Activated naive CD4-positive, alpha-beta T cell treated with anti-CD3 and anti-CD28 coated beads, Interleukin-2, amount 10 ng/mL, durations not matched to agents 7 days and 5 days (primary cell): ENCODE measurements around the gene APOA5.
"Not testable (repeated sequence)": the region's sequence is repeated elsewhere in the genome, so short reads cannot be mapped to it uniquely, and the experiment has no call there.

Experiments
- CTCF ChIA-PET: fragments of 350-600 bp; sonication (Branson Sonifier 250); formaldehyde crosslinking; loops from one replicate; lab custom pipeline; 2021; ENCODE audit warnings: antibody characterized with exemption; lab: Charles Lee
- DNase-seq: peaks from one replicate; pipeline ENCODE4 v3.0.0-alpha.2; 2020
- H3K27ac Mint-ChIP-seq: one replicate; pipeline ENCODE4 v1.8.0; 2021; ENCODE audit warnings: mild to moderate bottlenecking, moderate library complexity, mixed read lengths
- H3K27me3 Mint-ChIP-seq: one replicate; pipeline ENCODE4 v1.8.0; 2021; ENCODE audit warnings: mild to moderate bottlenecking, mixed read lengths
- H3K36me3 Mint-ChIP-seq: one replicate; pipeline ENCODE4 v1.8.0; 2021; ENCODE audit warnings: mixed read lengths
- H3K4me1 Mint-ChIP-seq: one replicate; pipeline ENCODE4 v1.8.0; 2021; ENCODE audit warnings: mixed read lengths
- H3K4me3 Mint-ChIP-seq: one replicate; pipeline ENCODE4 v1.8.0; 2021; ENCODE audit warnings: mild to moderate bottlenecking, moderate library complexity, mixed read lengths
- H3K9me3 Mint-ChIP-seq: one replicate; pipeline ENCODE4 v1.8.0; 2021; ENCODE audit warnings: mixed read lengths

APOA5 gene, protein sequence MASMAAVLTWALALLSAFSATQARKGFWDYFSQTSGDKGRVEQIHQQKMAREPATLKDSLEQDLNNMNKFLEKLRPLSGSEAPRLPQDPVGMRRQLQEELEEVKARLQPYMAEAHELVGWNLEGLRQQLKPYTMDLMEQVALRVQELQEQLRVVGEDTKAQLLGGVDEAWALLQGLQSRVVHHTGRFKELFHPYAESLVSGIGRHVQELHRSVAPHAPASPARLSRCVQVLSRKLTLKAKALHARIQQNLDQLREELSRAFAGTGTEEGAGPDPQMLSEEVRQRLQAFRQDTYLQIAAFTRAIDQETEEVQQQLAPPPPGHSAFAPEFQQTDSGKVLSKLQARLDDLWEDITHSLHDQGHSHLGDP

DNA sequence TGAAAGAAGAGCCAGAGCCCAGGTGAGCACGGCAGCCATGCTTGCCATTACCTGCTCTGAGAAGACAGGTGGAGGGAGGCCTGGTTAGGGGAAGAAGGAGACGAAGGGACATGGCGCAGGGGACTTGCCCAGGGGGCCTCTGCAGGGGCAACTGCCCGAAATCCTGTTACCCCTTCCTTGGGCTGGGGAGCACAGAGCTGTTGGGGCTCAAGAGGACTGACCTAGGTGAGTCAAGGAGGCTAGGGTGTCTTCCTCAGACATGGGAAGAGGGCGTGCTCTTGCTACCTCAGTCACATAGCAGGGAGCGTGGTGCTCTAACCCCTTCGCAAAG, at the start of gene APOA5:
Gene APOA5, minus strand, starts transcription at position 67 of the 331 bp plus-strand sequence. Its CDS starts 19 bp downstream, at position 48.
- CTCF ChIA-PET: interaction anchor here (0.5 to 6.3 kb wide), 27 partner anchors 9 to 483 kb away, joined by 3 to 139 read pairs (median 5); partner anchors contain the start of genes APOA1, BUD13 and PAFAH1B2
- Mint-ChIP-seq H3K27me3 (peaks cover 48% of the 10 kb centered on the region), H3K4me3 (no peak within 1 kb of the TSS), H3K27ac (no peak within 1 kb of the TSS), H3K4me1 (peaks cover 21% of the 10 kb centered on the region), H3K9me3 (no peaks in the 10 kb centered on the region), H3K36me3 (peaks cover 4% of the 10 kb centered on the region)
- DNase-seq: no peak

DNA sequence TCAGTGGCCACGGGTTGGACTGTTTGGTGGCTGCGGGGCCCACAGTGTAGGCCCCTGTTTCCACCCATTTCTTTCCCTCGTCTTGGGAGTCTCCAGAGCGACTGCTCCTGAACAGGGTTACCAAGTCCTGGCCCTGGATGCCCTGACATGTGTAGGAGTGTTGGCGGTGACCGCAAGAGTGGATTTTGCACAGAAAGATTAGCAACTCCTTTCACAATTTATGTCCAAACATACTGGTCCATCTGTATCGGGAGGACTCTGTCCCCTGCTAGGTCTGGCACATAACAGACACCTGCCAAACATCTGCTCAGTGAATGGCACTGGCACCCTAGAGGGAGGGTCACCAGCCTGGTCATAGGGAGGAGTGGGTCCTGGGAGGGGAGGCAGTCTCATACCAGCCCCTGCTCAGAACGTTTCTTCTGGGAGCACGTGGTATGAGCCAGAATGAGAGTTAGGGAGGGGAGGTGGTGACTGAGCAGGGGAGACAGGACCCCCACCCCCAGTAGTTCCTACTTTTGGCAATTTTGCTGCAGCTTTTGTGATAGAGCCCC, 49.1 kb upstream of the APOA5 start:
- Mint-ChIP-seq H3K27me3 (peaks cover 4% of the 10 kb centered on the region), H3K27ac (no peak overlapping the region)
- CTCF ChIA-PET: interaction anchor here (1.5 to 8.5 kb wide), 3 partner anchors 13 to 52 kb away, joined by 6 to 139 read pairs (median 11); partner anchors contain the start of genes APOA5 and ZPR1

DNA sequence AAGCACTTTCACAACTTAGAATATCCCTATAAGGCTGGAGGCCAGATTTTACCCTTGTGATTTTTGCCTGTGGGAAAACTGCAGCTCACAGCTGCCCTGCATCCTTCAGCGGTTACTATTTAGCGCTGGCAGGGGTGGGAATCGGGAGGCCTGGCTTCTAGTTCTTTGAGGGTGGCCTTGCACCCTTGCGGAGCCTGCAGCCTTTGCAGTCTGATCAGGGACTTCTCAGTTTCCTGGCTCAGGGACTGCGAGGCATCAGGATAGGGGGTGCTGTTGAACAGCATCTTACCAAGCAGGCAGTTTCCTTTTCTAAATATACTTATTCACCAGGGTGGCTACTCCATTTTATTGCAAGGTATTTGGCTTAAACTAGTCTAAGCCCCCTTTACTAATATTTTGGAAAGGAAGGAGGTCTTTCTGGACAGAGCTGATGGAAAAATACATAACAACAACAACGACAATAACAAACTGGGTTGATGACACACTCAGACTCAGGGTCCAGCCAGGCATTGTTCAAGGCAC, 48.6 kb upstream of the APOA5 start:
- H3K27ac Mint-ChIP-seq: no peak overlapping the region
- DNase-seq: peak; percentile 40
- H3K9me3 Mint-ChIP-seq: no peaks in the 10 kb centered on the region
- H3K36me3 Mint-ChIP-seq: peaks cover 17% of the 10 kb centered on the region
- CTCF ChIA-PET: interaction anchor here (1.0 to 8.5 kb wide), 6 partner anchors 11 to 266 kb away, joined by 3 to 139 read pairs (median 6); partner anchors contain the start of genes APOA5 and ZPR1
- H3K27me3 Mint-ChIP-seq: peaks cover 9% of the 10 kb centered on the region
- H3K4me1 Mint-ChIP-seq: peaks cover 14% of the 10 kb centered on the region
- no peak overlapping the region for H3K4me3 Mint-ChIP-seq

More for the DNA sequence above, 49.1 kb upstream of the APOA5 start:
- Mint-ChIP-seq H3K36me3 (peaks cover 21% of the 10 kb centered on the region), H3K4me1 (peaks cover 9% of the 10 kb centered on the region), H3K9me3 (no peaks in the 10 kb centered on the region), H3K4me3 (no peak overlapping the region)
- DNase-seq: no peak

DNA sequence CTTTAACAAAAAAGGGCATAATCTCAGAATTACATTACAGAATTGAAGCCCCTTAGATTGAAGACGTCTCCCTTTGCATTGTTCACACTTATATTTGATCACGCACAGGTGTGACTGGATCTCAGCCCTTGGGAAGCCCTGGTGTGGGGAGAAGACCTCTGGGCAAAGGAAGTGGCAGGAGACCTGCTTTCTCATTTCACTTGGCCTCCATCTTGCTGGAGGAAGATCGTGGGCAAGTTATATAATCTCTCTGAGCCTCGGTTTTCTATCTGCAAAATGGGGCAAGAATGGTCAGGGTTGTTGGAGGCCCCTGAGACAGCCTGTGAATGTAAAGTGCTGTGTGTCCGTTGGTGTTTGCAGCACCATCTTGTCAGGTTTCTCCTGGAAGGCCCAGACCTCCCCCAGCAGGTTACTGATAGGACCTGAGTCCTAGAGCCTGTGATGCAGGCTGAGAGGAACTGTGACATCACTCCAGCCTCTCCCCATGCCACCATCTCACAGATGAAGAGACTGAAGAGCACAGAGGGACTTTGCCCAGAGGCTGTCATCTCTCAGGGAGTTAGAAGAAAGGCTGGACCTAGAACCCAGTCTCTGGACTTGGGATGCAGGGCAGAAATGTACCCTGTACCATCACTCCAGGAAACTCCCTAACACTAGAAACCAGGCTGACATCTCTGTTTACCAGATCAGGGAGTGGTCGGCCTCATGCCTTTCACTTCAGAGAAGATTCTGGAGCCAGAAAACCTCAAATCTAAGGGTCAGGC, 46.8 kb upstream of the APOA5 start:
- CTCF ChIA-PET: interaction anchor here (1.7 to 8.5 kb wide), 4 partner anchors 14 to 268 kb away, joined by 5 to 139 read pairs (median 39); partner anchors contain the start of genes APOA5 and ZPR1
- peaks cover 21% of the 10 kb centered on the region for H3K4me1 Mint-ChIP-seq
- DNase-seq: no peak
- H3K27ac Mint-ChIP-seq: no peak overlapping the region
- H3K36me3 Mint-ChIP-seq: peaks cover 5% of the 10 kb centered on the region
- H3K9me3 Mint-ChIP-seq: no peaks in the 10 kb centered on the region
- no peak overlapping the region for H3K4me3 Mint-ChIP-seq
- peaks cover 22% of the 10 kb centered on the region for H3K27me3 Mint-ChIP-seq

DNA sequence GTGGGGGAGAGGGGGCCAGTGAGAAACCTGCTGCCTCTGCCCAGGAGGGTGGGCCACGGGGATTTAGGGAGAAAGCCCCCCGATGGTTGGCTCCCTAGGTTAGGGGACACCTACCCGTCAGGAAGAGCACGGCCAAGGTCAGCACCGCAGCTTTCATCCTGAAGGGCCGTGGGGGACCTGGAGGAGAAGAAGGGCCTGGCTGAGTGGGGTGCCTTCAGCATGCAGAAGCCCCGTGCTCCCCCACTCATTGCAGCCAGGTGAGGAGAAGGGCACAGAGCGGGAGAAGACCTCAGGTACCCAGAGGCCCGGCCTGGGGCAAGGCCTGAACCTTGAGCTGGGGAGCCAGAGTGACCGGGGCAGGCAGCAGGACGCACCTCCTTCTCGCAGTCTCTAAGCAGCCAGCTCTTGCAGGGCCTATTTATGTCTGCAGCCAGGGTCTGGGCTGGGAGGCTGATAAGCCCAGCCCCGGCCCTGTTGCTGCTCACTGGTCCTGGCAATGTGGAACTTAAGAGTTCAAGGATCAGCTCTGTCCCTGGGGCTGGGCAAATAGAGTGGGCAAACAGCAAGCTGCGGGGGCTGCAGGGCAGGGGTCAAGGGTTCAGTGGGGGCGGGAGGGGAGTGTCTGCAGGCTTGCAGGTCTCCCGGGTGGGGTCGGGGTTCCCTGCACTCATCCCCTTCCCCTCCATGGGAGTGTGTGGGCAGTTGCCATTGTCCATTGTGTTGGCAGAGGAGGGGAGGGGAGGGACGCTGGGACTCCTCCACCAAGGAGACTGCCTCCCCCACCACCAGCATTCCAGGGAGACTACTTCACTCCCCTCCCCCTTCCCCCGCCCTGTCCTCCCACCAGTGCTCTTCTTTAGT, 45.8 kb upstream of the APOA5 start, which contains the start of gene APOA1:
Gene APOA1, minus strand, starts transcription at position 392 of the 861 bp plus-strand sequence. Its CDS starts 235 bp downstream, at position 157.
- H3K36me3 Mint-ChIP-seq: no peaks in the 10 kb centered on the region
- DNase-seq: no peak
- H3K4me1 Mint-ChIP-seq: peaks cover 21% of the 10 kb centered on the region
- CTCF ChIA-PET: interaction anchor here (1.1 to 8.5 kb wide), 10 partner anchors 11 to 390 kb away, joined by 3 to 139 read pairs (median 18); partner anchors contain the start of genes APOA5 and ZPR1
- H3K4me3 Mint-ChIP-seq: no peak within 1 kb of the TSS
- H3K9me3 Mint-ChIP-seq: no peaks in the 10 kb centered on the region
- peaks cover 30% of the 10 kb centered on the region for H3K27me3 Mint-ChIP-seq
- H3K27ac Mint-ChIP-seq: no peak within 1 kb of the TSS

DNA sequence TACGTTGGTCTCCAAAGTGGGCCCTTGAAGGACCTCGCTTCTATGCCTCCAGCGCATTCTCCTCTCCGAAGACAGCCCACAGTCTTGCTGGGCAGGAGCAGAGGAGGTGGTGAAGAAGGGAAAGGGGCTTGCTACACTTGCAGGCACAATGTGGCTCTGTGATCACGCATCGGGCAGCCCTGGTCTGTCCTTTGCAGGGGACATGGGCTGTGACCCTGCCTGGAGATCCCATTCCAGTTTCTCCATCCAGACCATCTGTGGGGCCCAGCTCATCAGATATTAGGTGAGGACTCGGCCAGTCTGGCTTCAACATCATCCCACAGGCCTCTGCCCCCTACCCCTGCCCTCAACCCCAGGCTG, 44.9 kb upstream of the APOA5 start:
- no peak overlapping the region for H3K4me3 Mint-ChIP-seq
- no peak for DNase-seq
- H3K9me3 Mint-ChIP-seq: no peaks in the 10 kb centered on the region
- CTCF ChIA-PET: interaction anchor here (0.7 to 8.5 kb wide), 35 partner anchors 10 to 390 kb away, joined by 3 to 139 read pairs (median 5); partner anchors contain the start of genes APOA4, APOA5, BUD13 and PAFAH1B2
- peaks cover 30% of the 10 kb centered on the region for H3K27me3 Mint-ChIP-seq
- no peak overlapping the region for H3K27ac Mint-ChIP-seq
- peaks cover 20% of the 10 kb centered on the region for H3K4me1 Mint-ChIP-seq
- no peaks in the 10 kb centered on the region for H3K36me3 Mint-ChIP-seq

DNA sequence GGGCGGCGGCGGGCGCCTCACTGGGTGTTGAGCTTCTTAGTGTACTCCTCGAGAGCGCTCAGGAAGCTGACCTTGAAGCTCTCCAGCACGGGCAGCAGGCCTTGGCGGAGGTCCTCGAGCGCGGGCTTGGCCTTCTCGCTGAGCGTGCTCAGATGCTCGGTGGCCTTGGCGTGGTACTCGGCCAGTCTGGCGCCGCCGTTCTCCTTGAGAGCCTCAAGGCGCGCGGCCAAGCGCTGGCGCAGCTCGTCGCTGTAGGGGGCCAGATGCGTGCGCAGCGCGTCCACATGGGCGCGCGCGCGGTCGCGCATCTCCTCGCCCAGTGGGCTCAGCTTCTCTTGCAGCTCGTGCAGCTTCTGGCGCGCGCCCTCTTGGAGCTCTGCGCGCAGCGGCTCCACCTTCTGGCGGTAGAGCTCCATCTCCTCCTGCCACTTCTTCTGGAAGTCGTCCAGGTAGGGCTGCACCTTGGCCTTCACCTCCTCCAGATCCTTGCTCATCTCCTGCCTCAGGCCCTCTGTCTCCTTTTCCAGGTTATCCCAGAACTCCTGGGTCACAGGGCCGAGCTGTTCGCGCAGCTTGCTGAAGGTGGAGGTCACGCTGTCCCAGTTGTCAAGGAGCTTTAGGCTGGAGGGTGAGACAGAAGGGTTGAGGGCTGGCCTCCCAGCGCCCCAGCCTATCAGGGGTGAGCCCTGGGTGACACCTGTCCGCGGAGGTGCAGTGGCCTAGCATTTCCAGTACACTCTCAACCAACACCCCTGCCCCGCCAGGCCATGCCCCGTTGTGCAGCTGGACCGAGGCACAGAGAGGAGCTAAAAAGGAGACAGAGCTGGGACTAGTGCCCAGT, 44.3 kb upstream of the APOA5 start:
- H3K27me3 Mint-ChIP-seq: peaks cover 34% of the 10 kb centered on the region
- DNase-seq: peak; percentile 89

DNA sequence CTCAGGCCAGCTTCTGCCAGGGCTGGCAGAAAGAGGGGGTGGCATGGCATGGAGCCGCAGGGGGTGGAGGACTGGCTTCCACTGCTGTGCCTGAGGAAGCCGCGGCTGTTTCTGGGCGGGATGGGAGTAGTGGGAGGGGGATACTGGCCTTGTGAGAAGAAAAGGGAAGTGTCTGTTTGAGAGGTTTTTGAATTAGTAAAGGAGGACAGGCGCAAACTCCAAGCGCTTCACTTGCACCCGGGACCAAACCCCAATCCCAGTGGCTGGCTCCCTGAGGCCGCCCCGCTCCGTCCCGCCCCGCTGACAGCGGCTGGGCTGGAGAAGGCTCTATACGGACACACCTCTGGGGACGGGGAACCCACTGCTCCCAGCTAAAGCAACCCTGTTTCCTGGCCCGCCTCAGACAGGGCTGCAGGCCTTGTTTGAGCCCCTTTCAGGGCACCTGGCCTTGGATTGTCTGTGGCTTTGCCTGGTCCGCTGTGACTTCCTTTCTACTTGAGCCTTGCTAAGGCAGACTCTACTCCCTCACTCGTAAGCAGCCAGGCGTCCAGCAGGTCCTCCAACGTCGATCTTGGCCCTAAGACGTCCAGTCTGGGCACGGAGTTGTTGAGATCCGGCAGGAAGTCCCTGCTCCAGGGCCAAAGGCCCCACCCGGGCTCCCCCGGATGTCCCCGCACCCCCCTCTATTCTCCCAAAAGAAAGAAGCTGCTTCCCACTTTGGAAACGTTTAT, 43.5 kb upstream of the APOA5 start:
- peak; percentile 19 for DNase-seq
- Mint-ChIP-seq H3K4me1 (peaks cover 16% of the 10 kb centered on the region), H3K27ac (peak overlapping the region; percentile 74)

More for the DNA sequence above, 44.3 kb upstream of the APOA5 start:
- Mint-ChIP-seq H3K4me3 (peak overlapping the region; percentile 67), H3K27ac (peak overlapping the region; percentile 74), H3K36me3 (no peaks in the 10 kb centered on the region), H3K9me3 (no peaks in the 10 kb centered on the region), H3K4me1 (peaks cover 20% of the 10 kb centered on the region)
- CTCF ChIA-PET: interaction anchor here (0.7 to 8.5 kb wide), 43 partner anchors 9 to 391 kb away, joined by 3 to 139 read pairs (median 4); partner anchors contain the start of genes APOA4, APOA5, BUD13 and PAFAH1B2

DNA sequence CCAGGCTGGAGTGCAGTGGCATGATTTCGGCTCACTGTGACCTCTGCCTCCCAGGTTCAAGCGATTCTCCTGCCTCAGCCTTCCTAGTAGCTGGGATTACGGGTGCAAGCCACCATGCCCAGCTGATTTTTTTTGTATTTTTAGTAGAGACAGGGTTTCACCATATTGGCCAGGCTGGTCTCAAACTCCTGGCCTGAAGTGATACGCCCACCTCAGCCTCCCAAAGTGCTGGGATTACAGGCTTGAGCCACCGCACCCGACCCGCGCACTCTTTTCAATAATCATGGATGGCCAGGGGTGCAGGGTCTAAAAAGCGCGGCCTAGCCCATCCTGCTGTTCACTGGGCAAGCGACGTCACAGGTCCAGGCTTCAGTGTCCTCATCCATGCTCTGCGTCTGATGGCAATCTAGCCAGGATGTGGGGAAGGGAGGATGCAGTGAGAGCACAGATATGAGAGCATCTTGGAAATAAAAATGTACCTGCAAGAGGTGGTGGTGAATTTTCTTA, 42.9 kb upstream of the APOA5 start:
- H3K4me1 Mint-ChIP-seq: peaks cover 16% of the 10 kb centered on the region
- not testable (repeated sequence) for H3K9me3 Mint-ChIP-seq, H3K36me3 Mint-ChIP-seq, H3K27ac Mint-ChIP-seq
- H3K27me3 Mint-ChIP-seq: peaks cover 36% of the 10 kb centered on the region
- peak overlapping the region; percentile 31 for H3K4me3 Mint-ChIP-seq
- peak; percentile 17 for DNase-seq
- CTCF ChIA-PET: interaction anchor here (0.9 to 8.5 kb wide), 7 partner anchors 11 to 271 kb away, joined by 3 to 139 read pairs (median 21); partner anchors contain the start of genes APOA4, APOA5 and ZPR1

More for the DNA sequence above, 43.5 kb upstream of the APOA5 start:
- H3K27me3 Mint-ChIP-seq: peaks cover 36% of the 10 kb centered on the region
- CTCF ChIA-PET: interaction anchor here (0.8 to 8.5 kb wide), 37 partner anchors 9 to 392 kb away, joined by 3 to 139 read pairs (median 5); partner anchors contain the start of genes APOA4, APOA5, BUD13 and PAFAH1B2
- no peaks in the 10 kb centered on the region for H3K9me3 Mint-ChIP-seq
- no peaks in the 10 kb centered on the region for H3K36me3 Mint-ChIP-seq
- peak overlapping the region; percentile 67 for H3K4me3 Mint-ChIP-seq

DNA sequence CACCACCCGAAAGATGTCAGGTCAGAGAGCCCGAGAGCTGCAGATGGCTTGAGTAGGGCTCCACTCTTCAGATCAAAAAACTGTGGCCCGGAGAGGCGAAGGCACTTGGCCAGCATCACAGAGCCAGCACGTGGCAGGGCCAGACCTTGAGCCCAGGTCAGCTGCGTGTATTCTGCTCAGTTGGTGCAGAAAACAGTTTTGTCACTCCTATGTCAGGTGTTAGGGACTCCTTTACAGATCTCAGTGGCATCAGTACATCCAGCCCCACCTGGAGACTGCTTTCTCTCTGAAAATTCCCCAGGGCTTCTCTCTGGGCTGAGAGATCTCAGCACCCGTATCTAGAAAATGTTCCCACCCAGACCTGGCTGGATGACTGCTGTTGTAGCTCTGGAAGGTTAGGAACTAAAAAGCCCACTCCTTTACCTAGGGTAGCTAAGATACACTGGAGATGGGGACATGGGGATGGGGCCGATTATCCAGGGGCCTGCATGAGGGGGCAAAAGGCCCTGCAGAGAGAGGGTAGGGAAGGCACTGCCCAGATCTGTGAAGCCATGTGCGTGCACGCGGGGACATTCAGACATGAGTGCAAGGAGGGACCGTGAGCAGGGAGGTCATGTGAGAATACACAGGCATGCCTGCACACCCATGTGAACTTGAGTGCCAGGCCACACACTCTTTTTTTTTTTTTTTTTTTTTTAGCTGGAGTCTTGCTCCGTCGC, 42.3 kb upstream of the APOA5 start:
- Mint-ChIP-seq H3K27me3 (peaks cover 36% of the 10 kb centered on the region), H3K4me3 (no peak overlapping the region), H3K4me1 (peaks cover 16% of the 10 kb centered on the region), H3K9me3 (no peaks in the 10 kb centered on the region), H3K36me3 (no peaks in the 10 kb centered on the region), H3K27ac (no peak overlapping the region)
- peak; percentile 19 for DNase-seq
- CTCF ChIA-PET: interaction anchor here (0.9 to 8.5 kb wide), 3 partner anchors 10 to 45 kb away, joined by 3 to 139 read pairs (median 3); partner anchors contain the start of genes APOA5 and ZPR1

DNA sequence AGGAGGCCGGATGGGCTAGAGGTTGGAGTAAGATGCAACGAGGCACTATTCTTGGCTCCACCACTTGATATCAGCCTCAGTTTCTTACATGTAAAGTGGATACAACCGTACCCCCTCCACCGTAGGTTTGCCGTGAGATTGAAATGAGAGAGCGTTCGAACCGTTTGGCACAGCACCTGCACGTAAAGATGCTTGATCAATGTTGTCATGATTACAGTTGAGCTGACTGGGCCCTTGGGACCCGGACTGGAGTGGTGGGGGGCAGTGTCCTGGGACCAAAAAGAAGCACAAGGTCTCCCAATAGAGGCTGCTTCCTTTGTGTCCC, 41.8 kb upstream of the APOA5 start:
- DNase-seq: no peak
- Mint-ChIP-seq H3K27me3 (peaks cover 36% of the 10 kb centered on the region), H3K4me1 (peaks cover 16% of the 10 kb centered on the region), H3K36me3 (no peaks in the 10 kb centered on the region), H3K27ac (no peak overlapping the region), H3K9me3 (no peaks in the 10 kb centered on the region), H3K4me3 (no peak overlapping the region)
- CTCF ChIA-PET: interaction anchor here (0.9 to 8.5 kb wide), 3 partner anchors 10 to 45 kb away, joined by 3 to 139 read pairs (median 3); partner anchors contain the start of genes APOA5 and ZPR1
